ENCODE results near the gene ITGB5.

ITGB5 gene

DNA sequence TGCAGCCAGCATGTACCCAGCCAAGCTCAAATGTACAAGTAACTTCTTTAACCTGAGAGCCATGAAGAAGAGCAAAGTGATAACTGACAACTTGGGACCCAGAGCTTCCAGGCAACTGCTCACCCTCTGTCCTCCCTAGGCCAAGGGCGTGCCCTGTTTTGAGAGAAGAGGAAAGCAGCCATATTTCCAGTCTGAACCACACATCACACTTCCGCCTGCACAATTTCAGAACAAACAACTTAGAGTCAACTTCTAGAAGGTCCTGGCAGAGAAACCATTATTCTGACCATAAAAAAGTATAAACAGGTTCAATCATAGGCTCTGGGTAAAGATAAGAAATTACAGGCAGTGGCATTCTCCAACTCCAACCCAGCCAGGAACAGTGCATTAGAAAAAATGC lies 50.1 kb downstream of the ITGB5 start:
- no peak for DNase-seq (ENCODE audit: low read depth)
- TF ChIP-seq, protein P1, sequence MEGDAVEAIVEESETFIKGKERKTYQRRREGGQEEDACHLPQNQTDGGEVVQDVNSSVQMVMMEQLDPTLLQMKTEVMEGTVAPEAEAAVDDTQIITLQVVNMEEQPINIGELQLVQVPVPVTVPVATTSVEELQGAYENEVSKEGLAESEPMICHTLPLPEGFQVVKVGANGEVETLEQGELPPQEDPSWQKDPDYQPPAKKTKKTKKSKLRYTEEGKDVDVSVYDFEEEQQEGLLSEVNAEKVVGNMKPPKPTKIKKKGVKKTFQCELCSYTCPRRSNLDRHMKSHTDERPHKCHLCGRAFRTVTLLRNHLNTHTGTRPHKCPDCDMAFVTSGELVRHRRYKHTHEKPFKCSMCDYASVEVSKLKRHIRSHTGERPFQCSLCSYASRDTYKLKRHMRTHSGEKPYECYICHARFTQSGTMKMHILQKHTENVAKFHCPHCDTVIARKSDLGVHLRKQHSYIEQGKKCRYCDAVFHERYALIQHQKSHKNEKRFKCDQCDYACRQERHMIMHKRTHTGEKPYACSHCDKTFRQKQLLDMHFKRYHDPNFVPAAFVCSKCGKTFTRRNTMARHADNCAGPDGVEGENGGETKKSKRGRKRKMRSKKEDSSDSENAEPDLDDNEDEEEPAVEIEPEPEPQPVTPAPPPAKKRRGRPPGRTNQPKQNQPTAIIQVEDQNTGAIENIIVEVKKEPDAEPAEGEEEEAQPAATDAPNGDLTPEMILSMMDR (conservative IDR thresholded peaks at IDR 0.05; ENCODE audit: low read depth, low read length): no peak
- H3K4me3 ChIP-seq (ENCODE audit: low read depth, low read length): no peak overlapping the region

DNA sequence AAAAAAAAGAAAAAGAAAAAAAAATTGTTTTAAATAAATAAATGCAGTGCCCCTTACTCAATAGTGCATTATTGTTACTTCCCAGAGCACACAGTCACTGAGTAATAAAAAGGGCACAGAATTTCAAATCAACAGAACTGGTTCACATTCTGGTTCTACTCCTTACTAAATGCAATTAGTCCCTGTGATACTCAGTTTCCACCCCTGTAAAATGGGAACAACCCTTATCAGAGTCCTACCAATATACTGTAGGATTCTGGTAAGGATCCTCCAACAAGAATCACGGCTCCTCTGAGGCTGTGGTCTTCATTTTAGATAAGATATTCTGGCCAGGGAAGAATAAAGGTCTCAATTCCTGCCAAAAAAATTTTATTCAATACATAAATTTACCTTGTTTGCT lies 50.7 kb downstream of the ITGB5 start:
- TF ChIP-seq, protein P1 (conservative IDR thresholded peaks at IDR 0.05; ENCODE audit: low read depth, low read length): no peak
- DNase-seq (ENCODE audit: low read depth): no peak
- H3K4me3 ChIP-seq (ENCODE audit: low read depth, low read length): no peak overlapping the region

DNA sequence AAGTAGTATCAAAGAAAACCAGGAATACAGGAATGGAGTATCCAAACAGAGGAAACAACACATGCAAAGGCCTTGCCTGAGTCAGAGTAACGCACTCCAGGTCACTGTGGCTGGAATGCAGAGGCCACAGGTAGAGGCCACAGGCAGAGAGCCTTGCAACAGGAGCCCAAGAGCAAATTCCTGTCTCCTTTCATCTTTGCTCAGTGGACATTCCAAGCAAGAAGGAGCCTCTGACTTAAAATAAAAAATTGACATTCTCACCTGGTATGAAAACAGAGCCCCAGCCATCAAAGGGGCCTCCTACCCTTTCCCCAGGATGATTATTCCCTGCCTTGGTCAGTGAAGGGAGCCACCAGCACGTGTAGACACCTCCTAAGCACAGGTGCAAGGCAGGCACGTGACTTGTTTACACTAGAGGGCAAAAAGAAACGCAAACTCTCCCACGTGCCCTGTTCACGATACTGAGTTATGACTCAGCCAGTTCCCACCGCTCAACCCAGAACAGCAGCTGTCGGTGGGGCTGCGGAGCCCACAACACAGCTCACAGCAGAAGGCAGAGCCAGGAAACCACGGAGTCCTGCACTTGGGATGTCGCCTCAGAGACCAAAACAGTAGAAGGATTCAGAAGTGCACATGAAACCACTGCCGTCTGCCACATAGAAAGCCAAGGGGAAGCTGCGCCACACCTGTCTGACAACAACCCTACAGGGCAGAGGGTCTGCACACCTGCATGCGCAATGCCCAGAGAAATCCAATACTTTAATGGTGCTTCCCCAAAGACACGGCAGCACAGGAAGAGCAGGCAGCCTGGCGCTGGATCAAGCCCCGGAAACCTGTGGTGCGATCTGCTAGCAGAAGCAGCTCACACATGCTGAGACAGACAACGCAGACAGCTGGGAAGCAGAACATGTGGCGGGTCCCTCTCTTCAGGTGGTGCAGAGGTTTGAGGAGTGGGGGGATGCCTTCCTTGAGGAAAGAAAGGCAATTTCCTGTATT lies 52.1 kb downstream of the ITGB5 start:
- DNase-seq (ENCODE audit: low read depth): peak; percentile 95
- TF ChIP-seq, protein P1 (conservative IDR thresholded peaks at IDR 0.05; ENCODE audit: low read depth, low read length): no peak
- H3K4me3 ChIP-seq (ENCODE audit: low read depth, low read length): peak overlapping the region; percentile 29

DNA sequence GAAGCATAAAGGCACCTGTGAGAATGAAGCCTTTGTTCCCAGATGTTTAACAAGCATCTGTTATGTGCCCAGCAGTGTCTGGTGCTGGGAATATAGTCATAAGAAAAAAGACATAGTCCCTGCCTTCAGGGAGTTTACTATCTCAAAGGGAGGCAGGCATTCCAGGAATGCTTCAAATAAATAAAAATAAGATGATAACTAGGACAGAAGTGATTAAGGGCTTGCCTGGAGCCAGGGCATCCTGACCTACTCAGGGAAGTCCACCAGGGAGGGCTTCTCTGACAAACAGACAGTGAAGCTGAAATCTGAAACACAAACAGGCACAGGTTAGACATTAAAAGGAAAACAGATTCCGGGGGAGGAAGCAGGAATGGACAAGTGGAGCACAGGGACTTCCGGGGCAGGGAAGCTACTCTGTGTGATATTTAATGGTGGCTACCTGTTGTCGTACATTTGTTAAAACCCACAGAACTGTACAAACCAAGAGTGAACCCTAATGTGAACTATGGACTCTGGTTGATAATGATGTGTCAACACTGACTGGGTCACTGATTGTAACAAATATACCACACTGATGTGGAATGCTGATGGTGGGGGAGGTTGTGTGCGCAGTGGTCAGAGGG lies 53.3 kb downstream of the ITGB5 start:
- no peak for DNase-seq (ENCODE audit: low read depth)
- no peak overlapping the region for H3K4me3 ChIP-seq (ENCODE audit: low read depth, low read length)
- TF ChIP-seq, protein P1 (conservative IDR thresholded peaks at IDR 0.05; ENCODE audit: low read depth, low read length): no peak

DNA sequence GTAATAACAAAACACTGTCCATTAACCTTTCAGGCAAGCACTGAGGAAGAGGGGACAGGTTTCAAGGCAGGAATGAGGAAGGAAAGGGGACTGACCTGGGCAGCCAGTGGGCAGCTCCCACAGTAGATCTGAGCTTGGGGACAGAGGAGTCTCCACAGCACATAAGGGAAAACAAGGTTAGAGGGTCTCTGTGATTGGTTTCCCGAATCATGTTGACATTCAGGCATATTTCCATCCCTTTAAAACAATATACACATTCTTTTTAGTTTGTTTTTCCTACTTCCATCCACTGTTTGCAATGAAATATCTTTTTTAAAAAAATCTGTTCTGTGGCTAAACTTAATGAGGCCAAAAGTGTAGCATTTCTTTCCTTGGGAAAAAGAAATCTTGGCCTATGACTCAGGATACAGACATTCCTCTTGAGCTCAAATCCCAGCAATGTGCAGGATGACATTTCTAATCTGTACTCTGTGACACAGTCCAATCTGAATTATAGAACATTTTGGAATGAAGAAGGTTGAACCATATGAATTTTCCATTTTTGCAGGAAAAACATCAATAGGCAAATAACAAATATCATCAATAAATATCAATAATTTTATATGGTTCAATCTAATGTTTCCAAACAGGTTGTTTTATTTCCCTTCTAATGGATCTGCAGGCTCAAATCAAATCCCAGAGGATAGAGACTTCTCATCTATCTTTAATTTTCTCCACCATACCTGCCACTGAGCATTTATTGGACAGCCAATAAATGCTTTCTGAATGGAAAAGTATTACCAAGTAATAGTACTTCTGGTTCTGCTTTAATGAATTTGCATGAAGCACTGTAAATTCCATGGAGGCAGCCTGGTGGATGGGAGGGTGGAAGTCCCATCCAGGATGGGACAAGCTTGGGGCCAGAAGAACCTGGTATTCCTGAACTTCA lies 54.1 kb downstream of the ITGB5 start:
- TF ChIP-seq, protein P1 (conservative IDR thresholded peaks at IDR 0.05; ENCODE audit: low read depth, low read length): no peak
- peak; percentile 80 for DNase-seq (ENCODE audit: low read depth)
- no peak overlapping the region for H3K4me3 ChIP-seq (ENCODE audit: low read depth, low read length)

DNA sequence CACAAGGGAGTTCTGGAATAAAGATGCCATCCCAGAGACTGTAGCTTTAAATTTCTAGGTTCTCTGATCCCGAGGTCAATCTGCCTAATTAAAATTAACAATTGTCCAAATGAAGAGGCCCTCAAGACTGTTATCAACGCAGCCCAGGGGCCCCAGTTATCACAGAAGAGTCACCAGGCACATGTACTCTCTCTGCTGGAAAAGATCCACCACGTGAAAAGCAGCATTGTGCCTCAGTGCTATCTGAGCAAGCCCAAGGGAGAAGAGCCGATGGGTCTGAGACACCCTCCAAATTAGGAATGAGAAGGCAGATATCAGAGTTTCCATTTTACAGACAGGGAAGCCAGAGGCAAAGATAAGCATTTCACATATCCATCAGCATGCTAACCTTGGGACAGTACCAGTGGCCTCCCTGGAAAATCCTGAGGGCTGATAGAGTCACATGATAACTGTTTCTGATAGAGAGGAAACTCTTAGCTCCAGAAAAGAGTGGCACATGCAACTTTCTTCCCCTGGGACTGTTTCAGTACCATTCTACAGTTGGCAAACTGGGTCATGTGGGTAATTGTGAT lies 55.5 kb downstream of the ITGB5 start:
- H3K4me3 ChIP-seq (ENCODE audit: low read depth, low read length): no peak overlapping the region
- no peak for DNase-seq (ENCODE audit: low read depth)

More for the DNA sequence above, 55.5 kb downstream of the ITGB5 start:
- TF ChIP-seq, protein P1 (conservative IDR thresholded peaks at IDR 0.05; ENCODE audit: low read depth, low read length): no peak

Measured in choroid plexus epithelial cell (primary cell).